ENCODE results near the gene IQSEC2.

Gene IQSEC2

GRCh38 chrX:53285591-53285990 lies 4.2 kb upstream of the IQSEC2 start:
- no peak overlapping the region; the same call in 1 of the 2 replicates for H3K9ac ChIP-seq
- peaks cover 35% of the 10 kb centered on the region for H3K27me3 ChIP-seq
- H3K9me3 ChIP-seq: no peaks in the 10 kb centered on the region
- H3K27ac ChIP-seq: no peak overlapping the region
- no peak overlapping the region for H3K4me3 ChIP-seq
- H3K4me2 ChIP-seq: peak overlapping the region; percentile 38; the same call in 1 of the 2 replicates
- H3K4me1 ChIP-seq: peaks cover 76% of the 10 kb centered on the region
- H3K36me3 ChIP-seq: no peaks in the 10 kb centered on the region
- TF ChIP-seq Cebpa-rat (IDR thresholded peaks at IDR 0.05): no peak
- peaks cover 9% of the 10 kb centered on the region; the same call in 1 of the 2 replicates for H4K20me1 ChIP-seq

GRCh38 chrX:53284684-53285447 lies 3.5 kb upstream of the IQSEC2 start:
- no peak overlapping the region for H3K9ac ChIP-seq
- H3K4me2 ChIP-seq: peak overlapping the region; percentile 38

GRCh38 chrX:53283567-53283966 lies 2.2 kb upstream of the IQSEC2 start:
- H3K9me3 ChIP-seq: no peaks in the 10 kb centered on the region
- H3K4me2 ChIP-seq: no peak overlapping the region
- H3K36me3 ChIP-seq: no peaks in the 10 kb centered on the region
- H3K4me1 ChIP-seq: peaks cover 73% of the 10 kb centered on the region
- peaks cover 51% of the 10 kb centered on the region for H3K27me3 ChIP-seq
- no peak overlapping the region for H3K27ac ChIP-seq
- no peak overlapping the region for H3K4me3 ChIP-seq
- TF ChIP-seq Cebpa-rat (IDR thresholded peaks at IDR 0.05): no peak
- H3K9ac ChIP-seq: no peak overlapping the region
- peaks cover 9% of the 10 kb centered on the region; the same call in 1 of the 2 replicates for H4K20me1 ChIP-seq

More at GRCh38 chrX:53284684-53285447, 3.5 kb upstream of the IQSEC2 start:
- Histone ChIP-seq H3K9me3 (no peaks in the 10 kb centered on the region), H3K4me1 (peaks cover 79% of the 10 kb centered on the region), H3K27ac (no peak overlapping the region), H3K36me3 (no peaks in the 10 kb centered on the region), H4K20me1 (peaks cover 9% of the 10 kb centered on the region; the same call in 1 of the 2 replicates), H3K4me3 (no peak overlapping the region), H3K27me3 (peaks cover 42% of the 10 kb centered on the region)
- TF ChIP-seq Cebpa-rat (IDR thresholded peaks at IDR 0.05): no peak

GRCh38 chrX:53283099-53283498 lies 1.7 kb upstream of the IQSEC2 start:
- no peak overlapping the region for H3K27ac ChIP-seq
- H4K20me1 ChIP-seq: peaks cover 9% of the 10 kb centered on the region; the same call in 1 of the 2 replicates
- H3K9ac ChIP-seq: no peak overlapping the region
- no peak for TF ChIP-seq Cebpa-rat (IDR thresholded peaks at IDR 0.05)
- H3K9me3 ChIP-seq: no peaks in the 10 kb centered on the region
- no peak overlapping the region for H3K4me2 ChIP-seq
- no peaks in the 10 kb centered on the region for H3K36me3 ChIP-seq
- peaks cover 52% of the 10 kb centered on the region for H3K27me3 ChIP-seq
- H3K4me3 ChIP-seq: no peak overlapping the region
- H3K4me1 ChIP-seq: peaks cover 68% of the 10 kb centered on the region

- peaks cover 9% of the 10 kb centered on the region; the same call in 1 of the 2 replicates for H4K20me1 ChIP-seq
- H3K9ac ChIP-seq: peak overlapping the region; percentile 73; the same call in 1 of the 2 replicates
- H3K4me2 ChIP-seq: peak overlapping the region; percentile 83
- H3K4me1 ChIP-seq: peaks cover 58% of the 10 kb centered on the region
- no peaks in the 10 kb centered on the region for H3K36me3 ChIP-seq
- peak overlapping the region; percentile 18; the same call in 1 of the 2 replicates for H3K27ac ChIP-seq
- no peak for TF ChIP-seq Cebpa-rat (IDR thresholded peaks at IDR 0.05)
- H3K4me3 ChIP-seq: no peak overlapping the region
- H3K27me3 ChIP-seq: peaks cover 52% of the 10 kb centered on the region
- H3K9me3 ChIP-seq: no peaks in the 10 kb centered on the region
Observed at GRCh38 chrX:53281963-53282695, 745 bp upstream of the IQSEC2 start.

- H3K4me3 ChIP-seq: peak overlapping the region; percentile 63
- peak overlapping the region; percentile 73 for H3K9ac ChIP-seq
- H3K4me2 ChIP-seq: peak overlapping the region; percentile 83
- no peaks in the 10 kb centered on the region for H3K36me3 ChIP-seq
- peaks cover 52% of the 10 kb centered on the region for H3K27me3 ChIP-seq
- H4K20me1 ChIP-seq: peaks cover 9% of the 10 kb centered on the region; the same call in 1 of the 2 replicates
- peak overlapping the region; percentile 74 for H3K27ac ChIP-seq
- TF ChIP-seq Cebpa-rat (IDR thresholded peaks at IDR 0.05): no peak
- H3K9me3 ChIP-seq: no peaks in the 10 kb centered on the region
- H3K4me1 ChIP-seq: peaks cover 43% of the 10 kb centered on the region
Observed at GRCh38 chrX:53280331-53281320, 758 bp downstream of the IQSEC2 start.

- no peaks in the 10 kb centered on the region for H3K36me3 ChIP-seq
- H3K4me2 ChIP-seq: peak overlapping the region; percentile 83
- H3K27me3 ChIP-seq: peaks cover 55% of the 10 kb centered on the region
- H3K27ac ChIP-seq: peak overlapping the region; percentile 46
- H3K9ac ChIP-seq: peak overlapping the region; percentile 73; the same call in 1 of the 2 replicates
- peak overlapping the region; percentile 63 for H3K4me3 ChIP-seq
- H3K9me3 ChIP-seq: no peaks in the 10 kb centered on the region
- no peak for TF ChIP-seq Cebpa-rat (IDR thresholded peaks at IDR 0.05)
- H3K4me1 ChIP-seq: peaks cover 33% of the 10 kb centered on the region
- H4K20me1 ChIP-seq: peaks cover 9% of the 10 kb centered on the region; the same call in 1 of the 2 replicates
Observed at GRCh38 chrX:53279296-53280237, 1.8 kb downstream of the IQSEC2 start.

- H4K20me1 ChIP-seq: no peaks in the 10 kb centered on the region
- peaks cover 57% of the 10 kb centered on the region for H3K27me3 ChIP-seq
- H3K27ac ChIP-seq: no peak overlapping the region
- no peak overlapping the region for H3K4me2 ChIP-seq
- peaks cover 8% of the 10 kb centered on the region for H3K4me1 ChIP-seq
- H3K4me3 ChIP-seq: no peak overlapping the region
- H3K9ac ChIP-seq: no peak overlapping the region
- H3K36me3 ChIP-seq: no peaks in the 10 kb centered on the region
- H3K9me3 ChIP-seq: no peaks in the 10 kb centered on the region
- no peak for TF ChIP-seq Cebpa-rat (IDR thresholded peaks at IDR 0.05)
Observed at GRCh38 chrX:53272808-53273337, 8.5 kb downstream of the IQSEC2 start.
